ENCODE measurements around the gene CHD9.
"Not testable (repeated sequence)": the region's sequence is repeated elsewhere in the genome, so short reads cannot be mapped to it uniquely, and the experiment has no call there.

GRCh38 chr16:53036711-53037110 is 18.1 kb upstream of the CHD9 start:
- TF ChIP-seq EZH2 (IDR thresholded peaks at IDR 0.05; ENCODE audit: borderline replicate concordance, low read length); CTCF (IDR thresholded peaks at IDR 0.05; ENCODE audit: low read length): not testable (repeated sequence)

Measured in OCI-LY1 (cell line).